RKO (cell line): ENCODE results near the gene FOXL3.
"Not testable (repeated sequence)": the region's sequence is repeated elsewhere in the genome, so short reads cannot be mapped to it uniquely, and the experiment has no call there.

Experiments used
- DNase-seq: peaks from one replicate; pipeline ENCODE4 v3.0.0-alpha.2; 2016; ENCODE audit warnings: low spot score

FOXL3 gene

DNA sequence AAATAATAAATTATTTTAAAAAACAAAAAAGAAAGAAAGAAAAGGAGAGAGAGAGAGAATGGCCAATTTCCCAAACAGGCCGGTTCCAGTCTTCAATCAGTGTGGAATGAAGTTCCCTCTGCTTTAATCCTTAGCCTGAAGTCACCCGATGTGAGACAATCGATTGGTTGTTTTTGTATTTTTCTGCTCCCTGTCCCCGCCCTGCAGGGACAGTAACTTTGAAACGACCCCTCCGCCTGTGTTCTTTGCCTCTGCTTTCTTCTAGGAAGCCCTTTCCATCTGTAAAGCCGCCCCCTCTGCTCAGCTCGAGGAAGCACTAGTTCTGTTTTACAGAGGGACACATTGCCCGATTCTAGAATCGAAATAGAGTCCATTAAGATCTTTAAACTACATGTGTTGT is 33.4 kb downstream of the FOXL3 start:
- DNase-seq: no peak

DNA sequence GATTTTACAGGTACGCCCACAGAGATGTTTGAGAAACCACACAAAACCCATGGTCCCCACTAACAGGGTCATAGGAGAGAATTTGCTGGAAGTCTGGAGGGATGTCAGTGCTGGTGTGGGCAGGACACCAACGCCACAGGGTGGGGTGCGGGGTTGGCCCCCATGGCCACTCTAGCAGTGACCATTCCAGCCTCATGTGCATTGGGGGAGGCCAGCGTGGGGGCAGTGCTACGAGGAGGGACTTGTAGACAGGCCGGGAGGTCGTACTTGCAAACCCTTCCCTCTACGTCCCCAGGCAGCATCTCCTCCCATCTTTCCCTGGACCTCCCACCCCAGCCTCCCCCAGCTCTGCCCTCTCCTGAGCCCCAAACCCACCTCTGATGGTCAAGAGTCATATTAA is 34.0 kb downstream of the FOXL3 start:
- DNase-seq: no peak

DNA sequence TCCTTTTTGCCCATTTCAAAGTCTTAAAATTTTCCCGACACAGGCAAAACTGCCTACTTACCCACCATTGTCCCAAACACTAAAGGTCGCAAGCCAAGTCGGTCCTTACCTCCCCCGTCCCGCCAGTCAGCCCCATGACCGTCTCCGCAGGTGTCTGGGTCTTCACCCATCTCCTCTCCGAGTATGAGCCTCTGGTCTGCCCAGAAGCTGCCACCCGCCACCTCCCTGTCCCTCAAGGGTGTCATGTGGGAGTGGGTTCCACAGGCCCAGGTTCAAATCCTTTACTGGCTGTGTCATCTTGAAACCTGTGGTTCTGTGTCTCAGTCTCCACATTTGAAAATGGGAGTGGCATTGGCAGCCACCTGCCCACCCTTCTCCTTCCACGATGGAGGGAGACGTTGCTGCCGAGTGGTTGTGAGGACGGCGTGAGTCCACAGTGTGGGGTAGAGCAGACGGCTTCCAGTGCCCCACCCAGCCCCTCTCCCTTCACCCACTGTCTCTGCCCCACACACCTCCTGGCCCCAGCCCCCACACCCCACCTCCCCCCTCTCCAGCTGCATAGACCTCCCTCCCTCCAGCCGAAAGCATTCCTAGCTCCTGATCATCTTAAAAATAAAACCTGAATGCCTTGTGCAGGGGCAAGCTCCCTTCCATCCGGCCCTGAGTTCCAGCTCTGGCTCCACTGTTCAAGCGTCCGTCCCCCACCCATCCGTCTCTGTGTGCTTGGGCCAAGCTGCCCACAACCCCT is 35.3 kb downstream of the FOXL3 start:
- DNase-seq: no peak

DNA sequence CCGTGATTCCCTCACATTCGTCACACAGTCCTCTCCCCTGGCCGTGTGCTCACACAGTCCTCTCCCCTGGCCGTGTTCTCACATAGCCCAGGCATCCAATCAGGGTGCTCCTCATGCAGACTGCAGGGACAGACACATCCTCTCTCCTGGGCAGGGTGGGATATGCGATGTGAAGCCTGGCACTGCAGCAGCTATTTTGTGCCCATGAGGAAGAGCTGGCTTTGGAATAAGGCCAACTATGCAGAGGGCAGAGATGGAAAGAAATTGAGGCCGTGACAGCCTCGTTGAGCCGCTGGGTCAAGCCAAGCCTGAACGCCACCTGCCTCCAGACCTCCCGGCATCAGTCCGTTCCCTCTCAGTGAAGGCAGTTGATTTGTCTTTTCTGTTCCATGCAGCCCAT is 35.8 kb downstream of the FOXL3 start:
- DNase-seq: no peak

DNA sequence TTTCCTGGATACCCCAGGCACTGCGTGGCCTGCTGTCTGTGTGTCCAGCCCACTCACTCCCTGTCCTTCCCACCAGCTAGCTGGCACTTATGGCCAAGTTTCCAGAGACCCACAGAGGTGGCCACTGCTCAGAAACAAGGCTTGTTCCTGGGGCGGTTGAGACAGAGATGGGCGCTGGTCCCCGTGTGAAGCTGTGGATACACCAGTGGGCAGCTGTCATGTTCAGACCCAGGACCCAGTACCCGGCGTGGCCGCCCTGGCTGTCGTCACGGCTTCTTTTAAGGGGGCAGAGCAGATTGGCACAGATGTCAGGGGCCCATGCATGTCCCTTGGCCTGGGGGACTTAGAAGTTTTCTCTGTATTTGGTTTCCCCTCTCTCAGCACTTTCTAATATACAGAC is 36.3 kb downstream of the FOXL3 start:
- DNase-seq: no peak

DNA sequence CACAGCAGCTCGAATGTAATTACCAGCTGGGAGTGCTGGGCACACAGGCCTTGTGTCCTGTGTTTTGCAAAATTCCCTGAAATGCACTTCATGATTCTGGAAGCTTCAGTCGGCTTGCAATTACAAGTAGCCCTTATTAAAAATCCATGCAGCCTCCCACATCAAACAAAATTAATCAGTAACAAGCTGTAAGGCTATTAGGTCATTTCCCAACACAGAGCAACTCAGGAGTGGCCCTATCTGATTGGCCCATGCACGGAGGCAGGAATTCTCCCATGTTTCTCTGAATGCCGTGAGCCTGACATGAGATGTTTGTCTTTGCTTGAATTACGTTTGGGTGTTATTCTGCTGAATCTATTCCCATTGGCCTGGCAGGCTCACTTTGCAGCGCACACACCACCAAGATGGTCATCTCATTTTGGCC is 36.9 kb downstream of the FOXL3 start:
- no peak for DNase-seq

DNA sequence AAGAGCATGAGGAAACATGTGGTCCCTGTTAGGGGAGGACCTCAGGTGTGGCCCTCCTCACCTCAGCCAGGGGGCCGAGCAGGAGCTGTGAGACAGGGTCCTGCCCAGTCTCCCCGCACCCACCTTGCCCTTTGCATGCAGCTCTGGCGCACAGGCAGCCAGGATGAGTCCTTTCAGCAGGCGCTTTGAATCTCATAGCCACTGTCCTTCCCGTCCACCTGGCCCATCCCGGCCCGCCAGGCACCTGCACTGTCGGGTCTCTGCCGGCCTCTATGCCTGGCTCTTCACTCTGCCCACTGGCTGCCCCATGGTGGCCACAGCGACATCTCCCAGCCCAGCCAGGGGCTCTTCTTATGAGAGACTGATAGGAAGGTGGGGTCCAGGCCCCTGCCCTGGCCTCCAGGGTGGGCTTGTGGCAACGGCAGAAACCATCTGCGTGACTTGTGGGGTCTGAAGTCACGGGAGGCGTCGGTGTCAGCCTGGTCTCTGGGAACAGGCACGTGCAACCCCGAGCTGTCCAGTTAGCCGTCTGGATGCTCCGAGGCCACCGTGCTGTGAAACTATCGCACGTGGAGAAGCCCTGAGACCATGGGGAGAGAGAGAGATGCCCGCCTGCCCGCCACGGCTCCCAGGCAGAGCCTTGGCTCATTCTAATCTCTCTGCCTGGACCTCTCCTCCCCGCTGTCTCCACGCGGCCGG is 37.4 kb downstream of the FOXL3 start:
- DNase-seq: no peak

DNA sequence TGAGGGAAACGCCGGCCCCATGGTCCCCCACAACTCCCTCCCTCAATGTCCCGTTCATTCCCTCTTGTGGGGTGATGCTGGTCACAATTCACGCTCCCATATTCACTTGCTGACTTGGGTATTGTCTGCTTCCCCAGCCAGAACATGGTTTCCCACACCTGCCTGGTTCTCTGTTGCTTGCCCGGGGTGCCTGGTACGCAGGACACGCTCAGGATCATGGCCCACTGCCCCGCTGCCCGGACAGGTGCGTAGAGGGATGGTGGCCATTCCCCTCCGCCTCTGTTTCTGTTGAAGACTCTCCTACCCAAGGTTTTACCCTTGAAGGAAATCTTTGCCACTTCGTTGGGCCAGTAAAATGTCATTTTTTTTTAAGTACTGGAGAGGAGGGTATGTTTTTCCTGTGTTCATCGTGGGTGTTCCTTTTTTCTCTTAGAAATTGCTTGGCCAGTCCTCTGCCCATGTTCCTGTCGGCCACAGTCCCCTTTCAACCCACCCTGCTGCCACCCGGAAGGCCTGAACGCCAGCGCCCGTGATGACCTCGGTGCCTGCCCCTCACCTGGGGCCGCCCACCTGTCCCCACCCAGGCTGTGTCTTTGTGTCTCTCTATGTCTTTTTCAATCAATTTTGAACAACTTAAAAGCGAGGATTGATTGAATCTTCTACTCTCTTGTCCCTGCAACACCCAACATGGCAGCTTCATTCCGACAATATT is 38.2 kb downstream of the FOXL3 start:
- DNase-seq: no peak

DNA sequence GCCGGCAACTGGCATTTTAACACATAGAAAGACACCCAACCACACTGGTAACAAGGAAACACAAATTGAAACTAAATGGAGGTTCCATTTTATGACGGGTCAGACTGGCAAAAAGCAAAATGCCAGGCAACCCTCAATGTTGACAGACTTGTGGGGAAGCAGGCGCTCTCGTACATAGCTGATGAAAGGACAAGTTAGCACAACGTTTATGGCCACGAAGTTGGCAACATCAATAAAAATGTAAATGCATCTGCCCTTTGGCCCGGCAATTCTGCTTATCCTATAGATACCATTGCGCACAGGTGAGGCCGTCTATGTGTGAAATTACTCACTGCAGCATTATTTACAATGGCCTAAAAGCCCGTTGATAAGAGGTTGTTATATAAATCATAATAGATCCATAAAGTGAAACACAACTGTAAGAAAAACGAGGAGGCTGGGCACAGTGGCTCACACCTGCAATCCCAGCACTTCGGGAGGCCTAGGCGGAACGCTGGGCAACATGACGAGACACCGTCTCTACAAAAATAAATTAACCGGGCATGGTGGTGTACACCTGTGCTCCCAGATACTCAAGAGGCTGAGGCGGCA is 39.8 kb downstream of the FOXL3 start:
- no peak for DNase-seq

DNA sequence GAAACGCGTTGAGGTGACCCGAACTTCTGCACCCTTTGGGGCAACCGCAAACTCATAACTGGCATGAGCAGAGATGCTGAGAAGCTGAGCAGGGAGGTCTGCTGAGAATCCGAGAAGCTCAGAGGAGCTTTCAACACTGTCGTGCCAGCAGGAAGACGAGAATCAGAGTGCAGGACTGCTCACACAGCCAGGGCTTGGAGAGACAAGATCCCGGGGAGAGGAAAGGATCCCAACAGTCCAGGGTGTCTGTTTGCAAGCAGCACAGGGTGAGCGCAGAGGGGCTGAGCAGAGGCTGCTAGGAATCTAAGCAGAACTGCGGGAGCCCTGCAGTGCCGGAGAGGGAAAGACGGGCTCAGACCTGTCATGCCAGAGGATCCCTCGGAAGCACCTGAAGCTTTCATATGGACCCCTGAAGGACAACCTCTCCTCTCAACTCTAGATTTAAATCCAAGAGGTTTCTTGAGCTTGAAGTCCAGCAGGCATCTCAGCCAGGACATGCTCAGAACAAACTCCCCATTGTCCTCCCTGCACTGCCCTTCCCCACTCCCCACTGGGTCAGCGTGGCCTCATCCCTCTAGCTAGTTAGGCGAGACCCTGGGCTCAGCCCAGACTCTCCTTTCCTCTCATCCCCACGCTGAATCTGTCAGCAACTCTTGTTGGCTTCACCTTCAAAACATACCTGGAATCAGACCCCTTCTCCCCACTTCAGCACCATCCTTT is 40.7 kb downstream of the FOXL3 start:
- no peak for DNase-seq

DNA sequence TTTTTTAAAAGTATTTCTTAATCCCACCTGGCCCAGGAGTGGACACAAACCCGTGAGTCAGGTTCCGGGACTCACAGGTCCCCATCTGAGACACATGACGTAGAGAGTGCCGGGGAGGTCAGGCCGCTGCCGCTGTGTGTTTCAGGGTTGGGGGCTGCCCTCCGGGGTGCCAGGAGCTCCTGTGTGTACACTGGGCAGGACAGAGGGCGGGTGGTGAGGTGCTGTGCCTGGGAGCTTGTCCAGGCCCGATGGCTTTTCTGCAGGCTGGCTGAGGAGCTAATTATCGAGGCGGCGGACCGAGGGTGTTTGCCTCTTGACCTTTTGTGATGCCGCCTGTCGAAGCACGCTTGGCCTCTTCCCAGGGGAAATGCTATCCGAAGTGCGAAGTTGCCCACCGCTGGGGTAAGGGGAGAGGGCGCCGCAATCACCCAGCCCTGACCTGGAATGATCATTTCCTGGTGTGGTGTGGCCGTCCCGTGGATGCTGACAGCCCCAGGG is 42.1 kb downstream of the FOXL3 start:
- no peak for DNase-seq

DNA sequence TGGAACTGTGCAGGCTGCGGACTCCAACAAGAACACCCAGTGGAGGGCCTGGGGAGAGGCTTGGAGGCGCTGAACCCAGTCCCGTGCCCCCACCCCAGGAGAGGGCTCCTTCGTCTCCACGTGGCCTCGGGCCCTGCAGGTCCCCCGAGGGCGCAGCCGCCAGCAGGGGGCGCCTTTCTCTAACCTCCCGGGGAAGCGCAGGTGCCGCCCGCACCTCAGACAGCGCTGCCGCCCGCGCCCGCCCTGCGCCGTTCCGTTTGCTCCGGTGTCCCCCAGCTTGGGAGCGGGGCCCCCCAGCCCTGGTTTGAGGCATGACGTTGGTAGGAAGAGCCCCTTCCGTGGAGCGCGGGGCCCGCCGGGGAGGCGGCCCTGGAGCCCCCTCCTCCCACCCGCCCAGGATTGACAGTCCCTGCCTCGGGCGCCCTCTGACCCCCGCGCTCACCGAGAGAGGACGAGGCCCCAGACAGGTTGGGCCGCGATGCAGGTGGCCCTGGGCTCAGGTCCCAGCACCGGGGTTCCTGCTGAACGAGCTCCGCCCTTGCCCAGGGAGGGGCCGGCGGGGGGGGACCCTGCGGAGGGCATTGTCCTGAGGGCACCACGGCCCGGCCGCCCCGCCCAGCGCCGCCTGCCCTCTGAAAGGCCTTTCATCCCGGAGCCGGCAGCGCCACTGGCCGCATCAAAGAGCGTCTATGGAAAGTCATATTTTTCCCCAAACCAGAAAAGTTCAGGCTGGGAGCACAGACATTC is 42.8 kb downstream of the FOXL3 start:
- no peak for DNase-seq

DNA sequence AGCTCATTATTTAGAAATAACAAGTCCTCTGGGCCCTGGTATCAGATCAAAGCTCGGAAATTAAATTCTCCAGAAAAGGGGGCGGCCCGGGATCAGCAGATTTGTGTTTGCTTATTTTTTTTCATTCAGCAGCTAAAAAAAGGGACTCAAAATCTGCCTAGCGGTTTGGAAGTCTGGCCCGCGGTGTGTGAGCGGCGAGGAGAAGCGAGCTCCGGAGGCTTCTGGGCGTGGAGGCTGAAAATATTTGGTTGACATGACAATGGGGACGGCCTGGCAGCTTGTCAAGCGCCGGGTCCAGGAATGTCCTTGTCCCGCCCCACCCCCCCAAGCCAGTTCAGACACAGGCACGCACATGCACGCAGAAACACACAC is 43.4 kb downstream of the FOXL3 start:
- DNase-seq: no peak

DNA sequence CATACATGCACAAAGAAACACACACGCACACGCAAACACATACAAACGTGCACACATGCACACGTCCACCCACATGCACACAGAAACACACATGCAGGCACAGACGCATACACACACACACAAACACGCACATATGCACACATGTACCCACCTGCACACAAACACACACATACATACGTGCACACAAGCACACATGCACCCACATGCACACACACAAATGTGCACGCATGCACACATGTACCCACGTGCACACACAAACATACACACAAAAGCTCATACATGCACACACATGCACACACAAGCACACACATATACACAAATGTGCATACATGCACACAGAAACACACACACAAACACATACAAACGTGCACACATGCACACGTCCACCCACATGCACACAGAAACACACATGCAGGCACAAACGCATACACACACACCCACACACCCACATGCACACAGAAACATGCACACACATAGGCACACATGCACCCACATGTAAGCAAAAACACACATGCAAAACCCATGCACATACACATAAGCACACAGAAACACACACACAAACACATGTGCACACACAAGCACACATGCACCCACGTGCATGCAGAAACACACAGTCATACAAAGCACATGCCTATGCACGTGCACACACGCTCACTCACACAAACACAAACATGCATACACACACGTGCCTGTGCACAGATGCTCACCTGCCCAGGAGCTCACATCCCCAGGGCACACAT is 44.8 kb downstream of the FOXL3 start:
- DNase-seq: no peak

DNA sequence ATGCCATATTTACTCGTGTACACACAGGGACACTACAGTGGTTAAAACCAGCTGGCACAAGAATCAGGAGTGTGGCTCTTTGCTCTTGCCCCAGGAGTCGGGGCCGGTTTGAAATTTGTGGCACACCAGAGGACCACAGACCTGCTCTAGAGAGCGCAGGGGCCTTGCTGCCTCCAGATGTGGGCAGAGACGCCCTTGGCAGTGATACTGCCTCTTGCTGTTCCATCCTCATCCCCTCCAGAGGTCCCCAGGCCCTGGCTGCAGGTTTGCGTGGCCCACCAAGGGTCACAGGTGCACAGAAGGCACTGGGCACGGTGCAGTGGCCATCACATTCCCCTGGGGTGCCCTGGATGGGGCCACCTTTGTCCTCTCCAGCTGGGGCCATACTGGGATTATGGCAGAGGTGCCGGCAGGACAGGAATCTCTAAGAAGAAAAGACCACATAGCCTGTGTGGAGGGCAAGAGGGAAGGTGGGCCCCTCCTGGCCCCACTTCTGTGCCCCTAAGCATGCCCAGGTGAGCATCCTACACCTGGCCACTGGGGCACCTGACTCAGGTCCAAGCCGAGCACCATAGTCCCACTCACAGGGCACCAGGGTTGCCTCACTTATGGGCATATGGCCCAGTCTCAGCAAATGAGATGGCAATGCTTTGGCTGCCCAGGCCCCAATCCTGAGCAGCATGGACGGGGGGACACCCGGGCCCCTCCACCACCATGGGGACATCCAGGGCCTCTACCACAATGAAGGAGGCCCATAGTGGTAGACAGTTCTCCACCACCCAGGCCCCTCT is 45.6 kb downstream of the FOXL3 start:
- DNase-seq: no peak

DNA sequence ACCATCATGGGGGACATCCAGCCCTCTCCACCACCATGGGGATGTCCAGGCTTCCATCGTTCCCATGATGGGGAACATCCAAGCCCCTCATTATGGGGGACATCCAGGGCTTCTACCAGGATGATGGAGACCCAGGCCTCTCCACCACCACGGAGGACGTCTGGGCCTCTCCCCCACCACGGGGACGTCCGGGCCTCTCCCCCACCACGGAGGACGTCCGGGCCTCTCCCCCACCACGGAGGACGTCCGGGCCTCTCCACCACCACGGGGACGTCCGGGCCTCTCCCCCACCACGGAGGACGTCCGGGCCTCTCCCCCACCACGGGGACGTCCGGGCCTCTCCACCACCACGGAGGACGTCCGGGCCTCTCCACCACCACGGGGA is 46.2 kb downstream of the FOXL3 start:
- DNase-seq: not testable (repeated sequence)

DNA sequence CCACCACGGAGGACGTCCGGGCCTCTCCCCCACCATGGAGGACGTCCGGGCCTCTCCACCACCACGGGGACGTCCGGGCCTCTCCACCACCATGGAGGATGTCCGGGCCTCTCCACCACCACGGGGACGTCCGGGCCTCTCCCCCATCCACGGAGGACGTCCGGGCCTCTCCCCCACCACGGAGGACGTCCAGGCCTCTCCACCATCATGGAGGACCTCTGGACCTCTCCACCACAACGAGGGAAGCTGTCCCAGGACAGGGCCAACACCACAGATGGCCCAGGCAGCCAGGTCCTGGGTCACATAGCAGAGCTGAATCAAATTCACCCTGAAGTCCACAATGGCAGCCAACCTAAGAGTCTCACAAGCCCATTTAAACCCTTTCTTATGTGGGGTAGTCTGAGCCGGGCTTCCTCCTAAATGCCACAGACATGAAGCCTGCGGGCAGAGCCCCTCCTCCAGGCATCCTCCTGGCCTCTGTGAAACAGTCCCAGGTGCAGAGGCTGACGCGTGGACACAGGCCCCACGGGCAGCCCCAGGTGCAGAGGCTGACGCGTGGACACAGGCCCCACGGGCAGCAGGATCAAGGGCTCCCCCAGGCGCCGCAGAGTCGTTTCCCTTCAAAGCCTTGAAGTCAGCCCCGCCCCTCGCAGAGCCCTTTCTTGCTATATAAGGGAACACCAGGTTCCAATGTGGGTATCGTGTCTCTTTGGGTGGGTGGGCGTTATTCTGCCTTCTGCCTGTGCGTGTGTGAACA is 47.0 kb downstream of the FOXL3 start:
- no peak for DNase-seq

DNA sequence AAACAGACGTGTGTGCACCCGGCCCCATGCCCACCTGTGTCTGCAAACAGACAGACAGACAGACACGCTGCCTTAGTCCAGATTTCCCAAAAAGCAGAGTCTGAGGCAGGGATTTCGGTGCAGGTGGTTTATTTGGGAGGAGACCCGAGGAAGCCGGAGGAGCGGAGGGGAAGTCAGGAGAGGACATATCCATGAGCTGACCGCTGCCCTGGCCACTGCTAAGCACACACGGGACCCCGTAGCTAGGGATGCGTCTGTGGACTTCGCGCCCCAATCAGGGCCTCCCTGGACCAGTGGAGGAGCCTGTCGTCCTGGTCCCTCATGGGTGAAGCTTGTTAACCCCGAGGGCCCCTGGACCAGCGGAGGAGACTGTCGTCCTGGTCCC is 47.6 kb downstream of the FOXL3 start:
- DNase-seq: no peak
